ENCODE data around the gene FUOM.

FUOM gene

GRCh38 chr10:133362846-133363245 is 5.0 kb upstream of the FUOM start:
- H3K27ac ChIP-seq (ENCODE audit: low read depth, low read length) = no peak overlapping the region
- no peaks in the 10 kb centered on the region for H3K27me3 ChIP-seq (ENCODE audit: control insufficient read depth in 1 of 2, insufficient read depth in 2 of 2, low read length in 2 of 2)
- no peaks in the 10 kb centered on the region for H3K4me1 ChIP-seq (ENCODE audit: insufficient read depth, low read length)
- H3K4me3 ChIP-seq (ENCODE audit: low read depth in 1 of 2, low read length in 2 of 2) = no peak overlapping the region
- H3K36me3 ChIP-seq (ENCODE audit: insufficient read depth, low read length) = peaks cover 34% of the 10 kb centered on the region
- H3K9ac ChIP-seq (ENCODE audit: low read length) = no peak overlapping the region
- no peaks in the 10 kb centered on the region for H3K9me3 ChIP-seq (ENCODE audit: low read length)

DNA sequence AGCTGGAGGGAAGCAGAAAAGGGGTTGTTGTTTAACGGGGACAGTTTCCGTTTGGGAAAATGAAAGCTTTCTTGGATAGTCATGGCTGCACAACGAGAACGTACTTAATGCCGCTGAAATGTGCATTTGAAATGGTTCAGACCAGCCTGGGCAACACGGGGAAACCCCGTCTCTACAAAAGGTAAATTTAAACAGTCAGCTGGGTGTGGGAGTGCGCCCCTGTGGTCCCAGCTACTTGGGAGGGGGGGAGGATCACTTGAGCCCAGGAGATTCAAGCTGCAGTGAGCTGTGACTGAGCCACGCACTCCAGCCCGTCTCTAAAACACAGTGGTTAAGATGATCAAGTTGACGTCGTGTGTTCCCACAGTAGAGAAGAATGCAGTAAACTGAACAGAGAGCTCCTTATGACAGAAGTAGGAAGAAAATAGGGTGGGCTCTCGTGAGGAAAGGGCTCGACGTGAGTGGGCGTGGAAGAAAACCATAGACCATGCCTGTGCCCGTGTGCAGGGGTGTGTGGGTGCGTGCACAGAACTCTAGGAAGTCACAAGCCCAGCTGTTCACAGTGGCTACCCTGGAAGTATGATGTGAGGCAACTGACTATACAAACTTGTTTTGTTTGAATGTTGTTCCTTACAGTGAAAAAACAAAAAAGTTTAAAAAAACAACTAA is 4.1 kb upstream of the FUOM start:
- Histone ChIP-seq H3K36me3 (ENCODE audit: insufficient read depth, low read length) (peaks cover 34% of the 10 kb centered on the region), H3K4me1 (ENCODE audit: insufficient read depth, low read length) (no peaks in the 10 kb centered on the region), H3K4me3 (ENCODE audit: low read depth in 1 of 2, low read length in 2 of 2) (no peak overlapping the region), H3K27me3 (ENCODE audit: control insufficient read depth in 1 of 2, insufficient read depth in 2 of 2, low read length in 2 of 2) (peaks cover 0 to 7% of the 10 kb centered on the region in 2 donors), H3K27ac (ENCODE audit: low read depth, low read length) (no peak overlapping the region), H3K9ac (ENCODE audit: low read length) (no peak overlapping the region), H3K9me3 (ENCODE audit: low read length) (no peaks in the 10 kb centered on the region)

DNA sequence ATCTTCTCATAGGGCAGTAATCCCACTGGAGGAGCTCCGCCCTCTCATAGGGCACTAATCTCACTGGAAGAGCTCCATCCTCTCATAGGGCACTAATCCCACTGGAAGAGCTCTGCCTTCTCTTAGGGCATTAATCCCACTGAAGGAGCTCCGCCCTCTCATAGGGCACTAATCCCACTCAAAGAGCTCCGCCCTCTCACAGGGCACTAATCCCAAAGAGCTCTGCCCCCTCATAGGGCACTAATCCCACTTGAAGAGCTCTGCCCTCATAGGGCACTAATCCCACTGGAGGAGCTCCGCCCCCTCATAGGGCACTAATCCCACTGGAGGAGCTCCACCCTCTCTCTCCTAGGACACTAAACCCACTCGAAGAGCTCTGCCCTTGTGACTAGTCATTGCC is 3.4 kb upstream of the FUOM start:
- H3K27me3 ChIP-seq (ENCODE audit: control insufficient read depth in 1 of 2, insufficient read depth in 2 of 2, low read length in 2 of 2) = peaks cover 0 to 14% of the 10 kb centered on the region in 2 donors
- H3K4me3 ChIP-seq (ENCODE audit: low read depth in 1 of 2, low read length in 2 of 2) = no peak overlapping the region
- no peak overlapping the region for H3K9ac ChIP-seq (ENCODE audit: low read length)
- no peaks in the 10 kb centered on the region for H3K9me3 ChIP-seq (ENCODE audit: low read length)
- H3K27ac ChIP-seq (ENCODE audit: low read depth, low read length) = no peak overlapping the region
- H3K36me3 ChIP-seq (ENCODE audit: insufficient read depth, low read length) = peaks cover 31% of the 10 kb centered on the region
- peaks cover 6% of the 10 kb centered on the region for H3K4me1 ChIP-seq (ENCODE audit: insufficient read depth, low read length)

- Histone ChIP-seq H3K4me1 (ENCODE audit: insufficient read depth, low read length) (peaks cover 6% of the 10 kb centered on the region), H3K4me3 (ENCODE audit: low read depth in 1 of 2, low read length in 2 of 2) (no peak overlapping the region)
Measured at GRCh38 chr10:133359972-133360610, 2.3 kb upstream of the FUOM start.

GRCh38 chr10:133359554-133359971 is 1.7 kb upstream of the FUOM start:
- Histone ChIP-seq H3K4me1 (ENCODE audit: insufficient read depth, low read length) (peaks cover 6% of the 10 kb centered on the region), H3K4me3 (ENCODE audit: low read depth in 1 of 2, low read length in 2 of 2) (no peak overlapping the region), H3K36me3 (ENCODE audit: insufficient read depth, low read length) (peaks cover 14% of the 10 kb centered on the region), H3K27ac (ENCODE audit: low read depth, low read length) (no peak overlapping the region), H3K9me3 (ENCODE audit: low read length) (no peaks in the 10 kb centered on the region), H3K27me3 (ENCODE audit: control insufficient read depth in 1 of 2, insufficient read depth in 2 of 2, low read length in 2 of 2) (peaks cover 0 to 22% of the 10 kb centered on the region in 2 donors), H3K9ac (ENCODE audit: low read length) (no peak overlapping the region)

More at GRCh38 chr10:133359972-133360610, 2.3 kb upstream of the FUOM start:
- Histone ChIP-seq H3K9ac (ENCODE audit: low read length) (no peak overlapping the region), H3K36me3 (ENCODE audit: insufficient read depth, low read length) (peaks cover 19% of the 10 kb centered on the region), H3K27me3 (ENCODE audit: control insufficient read depth in 1 of 2, insufficient read depth in 2 of 2, low read length in 2 of 2) (peaks cover 0 to 19% of the 10 kb centered on the region in 2 donors), H3K9me3 (ENCODE audit: low read length) (no peaks in the 10 kb centered on the region), H3K27ac (ENCODE audit: low read depth, low read length) (no peak overlapping the region)

- peaks cover 9% of the 10 kb centered on the region for H3K36me3 ChIP-seq (ENCODE audit: insufficient read depth, low read length)
- no peaks in the 10 kb centered on the region for H3K9me3 ChIP-seq (ENCODE audit: low read length)
- peaks cover 0 to 29% of the 10 kb centered on the region in 2 donors for H3K27me3 ChIP-seq (ENCODE audit: control insufficient read depth in 1 of 2, insufficient read depth in 2 of 2, low read length in 2 of 2)
- no peak overlapping the region for H3K9ac ChIP-seq (ENCODE audit: low read length)
- H3K27ac ChIP-seq (ENCODE audit: low read depth, low read length) = no peak overlapping the region
- peaks cover 6% of the 10 kb centered on the region for H3K4me1 ChIP-seq (ENCODE audit: insufficient read depth, low read length)
- H3K4me3 ChIP-seq (ENCODE audit: low read depth in 1 of 2, low read length in 2 of 2) = no peak overlapping the region
Measured at GRCh38 chr10:133358925-133359310, 1.1 kb upstream of the FUOM start.

GRCh38 chr10:133358162-133358924 is 524 bp upstream of the FUOM start:
- Histone ChIP-seq H3K27me3 (ENCODE audit: control insufficient read depth in 1 of 2, insufficient read depth in 2 of 2, low read length in 2 of 2) (peaks cover 0 to 30% of the 10 kb centered on the region in 2 donors), H3K4me3 (ENCODE audit: low read depth in 1 of 2, low read length in 2 of 2) (no peak overlapping the region), H3K36me3 (ENCODE audit: insufficient read depth, low read length) (peaks cover 9% of the 10 kb centered on the region), H3K27ac (ENCODE audit: low read depth, low read length) (no peak overlapping the region), H3K9me3 (ENCODE audit: low read length) (no peaks in the 10 kb centered on the region), H3K4me1 (ENCODE audit: insufficient read depth, low read length) (peaks cover 6% of the 10 kb centered on the region), H3K9ac (ENCODE audit: low read length) (no peak overlapping the region)

- H3K36me3 ChIP-seq (ENCODE audit: insufficient read depth, low read length) = no peaks in the 10 kb centered on the region
- peaks cover 0 to 34% of the 10 kb centered on the region in 2 donors for H3K27me3 ChIP-seq (ENCODE audit: control insufficient read depth in 1 of 2, insufficient read depth in 2 of 2, low read length in 2 of 2)
- H3K27ac ChIP-seq (ENCODE audit: low read depth, low read length) = no peak overlapping the region
- no peaks in the 10 kb centered on the region for H3K9me3 ChIP-seq (ENCODE audit: low read length)
- H3K9ac ChIP-seq (ENCODE audit: low read length) = no peak overlapping the region
- H3K4me1 ChIP-seq (ENCODE audit: insufficient read depth, low read length) = peaks cover 6% of the 10 kb centered on the region
- H3K4me3 ChIP-seq (ENCODE audit: low read depth in 1 of 2, low read length in 2 of 2) = peak overlapping the region; percentile 18 to 47
Measured at GRCh38 chr10:133356549-133357284, 1.1 kb downstream of the FUOM start.

- Histone ChIP-seq H3K9ac (ENCODE audit: low read length) (no peak overlapping the region), H3K4me1 (ENCODE audit: insufficient read depth, low read length) (peaks cover 6% of the 10 kb centered on the region), H3K9me3 (ENCODE audit: low read length) (no peaks in the 10 kb centered on the region), H3K27me3 (ENCODE audit: control insufficient read depth in 1 of 2, insufficient read depth in 2 of 2, low read length in 2 of 2) (peaks cover 0 to 34% of the 10 kb centered on the region in 2 donors), H3K4me3 (ENCODE audit: low read depth in 1 of 2, low read length in 2 of 2) (no peak overlapping the region), H3K36me3 (ENCODE audit: insufficient read depth, low read length) (no peaks in the 10 kb centered on the region), H3K27ac (ENCODE audit: low read depth, low read length) (no peak overlapping the region)
Measured at GRCh38 chr10:133355991-133356390, 1.8 kb downstream of the FUOM start.

GRCh38 chr10:133355266-133355665 is 2.6 kb downstream of the FUOM start:
- H3K36me3 ChIP-seq (ENCODE audit: insufficient read depth, low read length) = no peaks in the 10 kb centered on the region
- H3K27me3 ChIP-seq (ENCODE audit: control insufficient read depth in 1 of 2, insufficient read depth in 2 of 2, low read length in 2 of 2) = peaks cover 0 to 35% of the 10 kb centered on the region in 2 donors
- peaks cover 6% of the 10 kb centered on the region for H3K4me1 ChIP-seq (ENCODE audit: insufficient read depth, low read length)
- H3K9me3 ChIP-seq (ENCODE audit: low read length) = no peaks in the 10 kb centered on the region
- no peak overlapping the region for H3K4me3 ChIP-seq (ENCODE audit: low read depth in 1 of 2, low read length in 2 of 2)
- H3K9ac ChIP-seq (ENCODE audit: low read length) = no peak overlapping the region
- H3K27ac ChIP-seq (ENCODE audit: low read depth, low read length) = no peak overlapping the region

DNA sequence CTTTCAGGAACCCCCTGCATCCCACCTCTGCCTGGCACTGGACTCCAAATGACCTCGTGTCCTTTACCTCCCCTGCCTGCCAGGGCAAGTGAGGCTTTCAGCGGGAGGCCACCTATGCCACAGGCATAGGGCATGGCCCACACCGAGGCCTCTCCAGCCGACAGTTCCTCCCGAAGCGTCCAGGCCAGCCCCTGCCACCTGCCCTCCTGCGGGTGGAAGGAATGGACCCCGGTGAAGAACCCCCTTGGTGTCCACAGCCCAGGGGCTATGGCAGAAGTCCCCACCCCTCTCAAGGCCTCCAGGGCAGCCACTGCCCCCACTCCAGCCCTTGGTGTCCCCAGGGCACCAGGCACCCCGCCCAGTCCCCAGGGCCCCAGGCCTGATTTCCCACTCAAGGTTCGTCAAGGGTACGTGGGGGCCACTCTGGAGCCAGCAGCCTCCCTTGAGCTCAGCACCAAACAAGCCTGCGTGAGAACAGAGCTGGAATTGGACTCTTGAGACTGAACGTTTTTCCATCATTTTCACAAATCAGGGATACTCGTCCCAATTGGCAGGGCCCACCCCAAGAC is 3.1 kb downstream of the FUOM start:
- no peaks in the 10 kb centered on the region for H3K9me3 ChIP-seq (ENCODE audit: low read length)
- H3K27ac ChIP-seq (ENCODE audit: low read depth, low read length) = no peak overlapping the region
- H3K36me3 ChIP-seq (ENCODE audit: insufficient read depth, low read length) = no peaks in the 10 kb centered on the region
- H3K27me3 ChIP-seq (ENCODE audit: control insufficient read depth in 1 of 2, insufficient read depth in 2 of 2, low read length in 2 of 2) = peaks cover 0 to 40% of the 10 kb centered on the region in 2 donors
- H3K4me3 ChIP-seq (ENCODE audit: low read depth in 1 of 2, low read length in 2 of 2) = no peak overlapping the region
- H3K9ac ChIP-seq (ENCODE audit: low read length) = no peak overlapping the region
- peaks cover 6% of the 10 kb centered on the region for H3K4me1 ChIP-seq (ENCODE audit: insufficient read depth, low read length)
